GM12878 (cell line): Measurements from ENCODE around the gene MLKL. TPM values are rescaled to one million over a fixed set of nuclear protein-coding genes. Genes with fewer than 3 reads are reported as not detected.

Experiments
- ATAC-seq: fragments of 200-7000 bp; cut with Tn5 transposase; 3 replicates; pipeline ENCODE4 v1.9.1; 2020; ENCODE audit warnings: mild to moderate bottlenecking, moderate library complexity
- BruUV-seq: library from RNA; stranded (reverse); fragments of 400-500 nt; replicated peaks from 2 replicates; lab custom pipeline; 2021; lab: Mats Ljungman, UMichigan
- CTCF ChIA-PET: fragments of 300-600 bp; sonication (Branson Sonifier 250); formaldehyde crosslinking; extraction: SDS; loops from one replicate; lab custom pipeline; 2021; ENCODE audit warnings: inconsistent platforms; lab: Yijun Ruan, JAX
- POLR2A ChIA-PET: fragments of 350-600 bp; formaldehyde crosslinking; extraction: SDS; loops from one replicate; lab custom pipeline; 2021; ENCODE audit warnings: inconsistent platforms; lab: Charles Lee
- RAD21 ChIA-PET: fragments of 300-600 bp; sonication (Branson Sonifier 250); formaldehyde crosslinking; loops from one replicate; lab custom pipeline; 2023; ENCODE audit warnings: antibody characterized with exemption; ENCODE audit not compliant: unreplicated experiment; lab: Charles Lee
- SMC1A ChIA-PET: fragments of 300-600 bp; sonication (Branson Sonifier 250); formaldehyde crosslinking; loops from one replicate; lab custom pipeline; 2023; ENCODE audit not compliant: unreplicated experiment, uncharacterized antibody; lab: Charles Lee
- DNase-seq: peaks from one replicate; pipeline ENCODE4 v3.0.0-alpha.2; 2011; ENCODE audit warnings: low read depth, low spot score
- FAIRE-seq: peaks from 3 replicates; lab custom pipeline; 2011; peaks lifted over from hg19 to GRCh38; lab: Jason Lieb, UNC
- H2AFZ ChIP-seq: 2 replicates; pipeline ENCODE4 v1.6.0; 2011; ENCODE audit warnings: low read depth, low read length, control low read depth; ENCODE audit not compliant: control insufficient read depth
- H3K27ac ChIP-seq: 2 replicates; pipeline ENCODE4 v1.5.1; 2011; ENCODE audit warnings: control low read depth; ENCODE audit not compliant: control insufficient read depth, insufficient read depth
- H3K27me3 ChIP-seq, 2 experiments: replicated peaks in 1 of 2; 2 replicates each; pipeline versions ENCODE4 v1.6.0 to v1.6.1; 2011; ENCODE audit warnings: low read length in 1 of 2; ENCODE audit not compliant: control insufficient read depth in 2 of 2, insufficient read depth in 2 of 2
- H3K36me3 ChIP-seq, 2 experiments: 2 replicates each; pipeline ENCODE4 v1.5.1; 2011; ENCODE audit warnings: low read length in 1 of 2; ENCODE audit not compliant: control insufficient read depth in 2 of 2, insufficient read depth in 2 of 2
- H3K4me1 ChIP-seq: 2 replicates; pipeline ENCODE4 v1.6.1; 2011; ENCODE audit warnings: mild to moderate bottlenecking, low read length, moderate library complexity, mixed read lengths; ENCODE audit not compliant: control insufficient read depth, insufficient read depth
- H3K4me2 ChIP-seq: 2 replicates; pipeline ENCODE4 v1.6.0; 2011; ENCODE audit warnings: control low read depth; ENCODE audit not compliant: control insufficient read depth, insufficient read depth
- H3K4me3 ChIP-seq: fragments of 200-600 bp; sonication (generic); 2 replicates; pipeline ENCODE4 v1.5.1; 2016
- H3K79me2 ChIP-seq: 2 replicates; pipeline ENCODE4 v1.6.0; 2011; ENCODE audit warnings: low read length; ENCODE audit not compliant: control insufficient read depth, insufficient read depth
- H3K9ac ChIP-seq: 2 replicates; pipeline ENCODE4 v1.8.0; 2011; ENCODE audit warnings: low read length, control low read depth, mixed read lengths; ENCODE audit not compliant: control insufficient read depth, insufficient read depth
- H3K9me3 ChIP-seq: replicated peaks from 3 replicates; pipeline ENCODE4 v1.5.1; 2011; ENCODE audit warnings: mild to moderate bottlenecking, low read length; ENCODE audit not compliant: control insufficient read depth, insufficient read depth
- H4K20me1 ChIP-seq: 2 replicates; pipeline ENCODE4 v1.6.0; 2011; ENCODE audit not compliant: control insufficient read depth, insufficient read depth
- BHLHE40 ChIP-seq, 2 experiments: fragments of 450-650 bp in 1 of 2; IDR thresholded peaks; 2 replicates each; pipeline ENCODE4 v1.6.1; 2011 to 2017; ENCODE audit warnings: low read depth in 2 of 2, borderline replicate concordance in 1 of 2, improper control_type of control experiment in 1 of 2, low read length in 1 of 2, mild to moderate bottlenecking in 1 of 2
- CREM ChIP-seq: IDR thresholded peaks from 2 replicates; pipeline ENCODE4 v1.6.1; 2014; ENCODE audit warnings: antibody characterized with exemption, low read depth
- SPI1 ChIP-seq: IDR thresholded peaks from 2 replicates; pipeline ENCODE4 v1.6.1; 2011; ENCODE audit warnings: low read depth, mild to moderate bottlenecking, low read length, moderate library complexity, borderline replicate concordance; ENCODE audit not compliant: insufficient read depth
- ZNF274 ChIP-seq: IDR thresholded peaks from one replicate; pipeline ENCODE4 v1.8.0; 2011; ENCODE audit not compliant: insufficient read length, insufficient read depth
- WGBS: methylation state at CpG from one replicate; pipeline ENCODE4 v1.1.6; 2016; ENCODE audit warnings: low lambda C conversion rate; ENCODE audit not compliant: insufficient replicate concordance, insufficient coverage; ENCODE audit errors: missing lambda C conversion rate; 5-methylcytosine and 5-hydroxymethylcytosine counted together
- in situ Hi-C: fragments of 300-500 bp; cut with MboI; formaldehyde crosslinking; loops from 9 replicates; pipeline ENCODE4 v1.14.3; 2018; ENCODE audit warnings: mixed read lengths
- intact Hi-C: fragments of 100-400 bp; cut with micrococcal nuclease; formaldehyde crosslinking; loops from one replicate; pipeline ENCODE4 v1.14.2; 2022; ENCODE audit not compliant: unreplicated experiment
- polyA plus RNA-seq, 11 experiments: library from polyadenylated mRNA; depleted of rRNA in 4 of 11; unstranded in 6 of 11; stranded (reverse) in 5 of 11; fragments of >200 nt; fragmentation: Nextera tagmentation in 4 of 11; fragmentation: Illumina TruSeq in 1 of 11; extraction: Ambion mirVana in 4 of 11; extraction: Trizol in 1 of 11; gene quantifications; 1 replicate in 1 of 11; 2 replicates in 10 of 11; pipeline versions ENCODE4 v1.2.1 to v1.2.3, GENCODE V29; 2011 to 2016; ENCODE audit warnings: inconsistent platforms in 2 of 11, missing spikeins in 2 of 11, low read depth in 1 of 11
- total RNA-seq, 4 experiments: library from RNA; depleted of rRNA in 3 of 4; stranded (reverse); fragments of >200 nt in 3 of 4; fragmentation: Illumina TruSeq in 1 of 4; extraction: Trizol in 1 of 4; gene quantifications; 2 replicates each; pipeline versions ENCODE4 v1.2.1 to v1.2.3, GENCODE V29; 2013 to 2021
- TF ChIP-seq, protein P1 (sequence below), 3 experiments: IDR thresholded peaks in 2 of 3; conservative IDR thresholded peaks in 1 of 3; 2 replicates each; pipeline ENCODE4 v1.5.1; 2011; ENCODE audit warnings: low read depth in 3 of 3, low read length in 3 of 3, mild to moderate bottlenecking in 3 of 3, control low read depth in 2 of 3, moderate library complexity in 2 of 3, inconsistent platforms in 1 of 3, mixed read lengths in 1 of 3; ENCODE audit not compliant: control insufficient read depth in 2 of 3, insufficient read depth in 1 of 3; ENCODE audit errors: extremely low read depth in 1 of 3

The MLKL gene
- total and polyA plus RNA-seq, 10 of the 15 experiments (the other 5 are each of a cell fraction or from before 2014, with no cell fraction given): 3.8 to 14.5 (median 11.2) TPM

GRCh38 chr16:74709441-74709877, 8.8 kb upstream of the MLKL start (continued):
- peak in 1 of 2 experiments; percentile 22; a peak in 1 of 4 replicates for TF ChIP-seq BHLHE40 (IDR thresholded peaks at IDR 0.05; ENCODE audit: borderline replicate concordance in 1 of 2, low read depth in 2 of 2, low read length in 1 of 2)
- TF ChIP-seq CREM: no peak
- TF ChIP-seq, protein P1, sequence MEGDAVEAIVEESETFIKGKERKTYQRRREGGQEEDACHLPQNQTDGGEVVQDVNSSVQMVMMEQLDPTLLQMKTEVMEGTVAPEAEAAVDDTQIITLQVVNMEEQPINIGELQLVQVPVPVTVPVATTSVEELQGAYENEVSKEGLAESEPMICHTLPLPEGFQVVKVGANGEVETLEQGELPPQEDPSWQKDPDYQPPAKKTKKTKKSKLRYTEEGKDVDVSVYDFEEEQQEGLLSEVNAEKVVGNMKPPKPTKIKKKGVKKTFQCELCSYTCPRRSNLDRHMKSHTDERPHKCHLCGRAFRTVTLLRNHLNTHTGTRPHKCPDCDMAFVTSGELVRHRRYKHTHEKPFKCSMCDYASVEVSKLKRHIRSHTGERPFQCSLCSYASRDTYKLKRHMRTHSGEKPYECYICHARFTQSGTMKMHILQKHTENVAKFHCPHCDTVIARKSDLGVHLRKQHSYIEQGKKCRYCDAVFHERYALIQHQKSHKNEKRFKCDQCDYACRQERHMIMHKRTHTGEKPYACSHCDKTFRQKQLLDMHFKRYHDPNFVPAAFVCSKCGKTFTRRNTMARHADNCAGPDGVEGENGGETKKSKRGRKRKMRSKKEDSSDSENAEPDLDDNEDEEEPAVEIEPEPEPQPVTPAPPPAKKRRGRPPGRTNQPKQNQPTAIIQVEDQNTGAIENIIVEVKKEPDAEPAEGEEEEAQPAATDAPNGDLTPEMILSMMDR (IDR thresholded peaks at IDR 0.05 in 2 of 3, conservative IDR thresholded peaks at IDR 0.05 in 1 of 3; ENCODE audit: control insufficient read depth in 2 of 3, extremely low read depth in 1 of 3, insufficient read depth in 1 of 3, low read depth in 3 of 3, low read length in 3 of 3): peak; percentile 95 to 99 (median 97)

DNA sequence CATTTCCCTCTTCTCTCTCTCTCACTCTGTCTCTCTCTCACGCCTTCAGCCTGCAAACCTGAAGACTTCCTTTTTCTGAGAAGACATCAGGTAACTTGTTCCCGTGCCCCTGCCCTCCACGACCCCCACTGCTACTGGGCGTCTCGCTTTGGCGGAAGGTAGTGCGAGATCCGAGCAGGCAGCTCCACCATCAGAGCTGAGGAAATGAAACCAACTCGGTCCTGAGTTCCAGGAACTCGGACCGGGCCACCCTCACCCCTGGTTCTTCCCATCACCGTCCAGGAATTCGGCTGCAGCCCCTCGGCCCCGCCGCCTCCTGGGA, 585 bp downstream of the MLKL start:
- Histone ChIP-seq H3K4me2 (peak overlapping the region; percentile 99), H3K36me3 (no peaks in the 10 kb centered on the region), H3K27ac (peak overlapping the region; percentile 97), H3K79me2 (peaks cover 11% of the 10 kb centered on the region), H3K4me1 (peaks cover 9% of the 10 kb centered on the region), H4K20me1 (no peaks in the 10 kb centered on the region), H3K27me3 (no peaks in the 10 kb centered on the region), H2AFZ (peak overlapping the region; percentile 94), H3K9me3 (no peaks in the 10 kb centered on the region), H3K9ac (peak overlapping the region; percentile 75), H3K4me3 (peak overlapping the region; percentile 79)
- ChIA-PET CTCF (interaction anchor here (0.6 to 5.1 kb wide), 8 partner anchors 9 to 411 kb away, joined by 3 to 54 read pairs (median 6); partner anchors contain the start of gene RFWD3), POLR2A (interaction anchor here (1.4 to 4.7 kb wide), 2 partner anchors 33 to 49 kb away, joined by 3 to 28 read pairs; partner anchors contain the start of gene RFWD3), RAD21 (interaction anchor here (0.8 to 3.9 kb wide), 5 partner anchors 10 to 285 kb away, joined by 3 to 18 read pairs (median 7); partner anchors contain the start of genes RFWD3 and WDR59), SMC1A (interaction anchor here (0.7 to 5.4 kb wide), 6 partner anchors 12 to 312 kb away, joined by 3 to 26 read pairs (median 4); partner anchors contain the start of gene RFWD3)
- 3% methylated on average over 16 of the region's 16 CpGs for WGBS
- ATAC-seq: peak; percentile 34
- no TSS peak for BruUV-seq
- FAIRE-seq: no peak
- TF ChIP-seq SPI1 (peak; percentile 77), ZNF274 (no peak)
- intact Hi-C loops: no loop called here
- DNase-seq: no peak
- in situ Hi-C loops: loop anchor here (5.0 kb wide), 1 partner anchor 407 kb away; no protein-coding TSS in a partner anchor
